Dedifferentiated amniotic fluid mesenchymal stem cell (primary cell): Measurements from ENCODE around the gene CPT1B.
"Not testable (repeated sequence)": the region's sequence is repeated elsewhere in the genome, so short reads cannot be mapped to it uniquely, and the experiment has no call there.

Experiments
- DNase-seq: peaks from one replicate; pipeline ENCODE4 v3.0.0-alpha.2; 2016; ENCODE audit errors: extremely low spot score

Gene CPT1B

GRCh38 chr22:50528682-50529415, 49.4 kb downstream of the CPT1B start:
- DNase-seq = no peak

GRCh38 chr22:50527921-50528681, 50.1 kb downstream of the CPT1B start:
- no peak for DNase-seq

GRCh38 chr22:50526834-50527801, 51.1 kb downstream of the CPT1B start:
- DNase-seq = no peak

GRCh38 chr22:50526108-50526833, 52.0 kb downstream of the CPT1B start:
- DNase-seq = peak; percentile 60

GRCh38 chr22:50525858-50526107, 52.4 kb downstream of the CPT1B start:
- DNase-seq = no peak

GRCh38 chr22:50525104-50525857, 52.9 kb downstream of the CPT1B start, which contains the start of gene SCO2:
SCO2 (minus strand) TSS chr22:50525598; CDS start chr22:50524411, 1,187 bp downstream.
- peak; percentile 95 for DNase-seq

- DNase-seq = no peak
Observed at GRCh38 chr22:50524676-50525103, 53.5 kb downstream of the CPT1B start.

GRCh38 chr22:50523806-50524675, 54.2 kb downstream of the CPT1B start:
- DNase-seq = no peak

- no peak for DNase-seq
Observed at GRCh38 chr22:50523458-50523805, 54.8 kb downstream of the CPT1B start.

- DNase-seq = no peak
Observed at GRCh38 chr22:50522806-50523438, 55.3 kb downstream of the CPT1B start.

GRCh38 chr22:50522208-50522805, 55.9 kb downstream of the CPT1B start:
- DNase-seq = no peak

GRCh38 chr22:50521710-50522109, 56.5 kb downstream of the CPT1B start:
- no peak for DNase-seq

GRCh38 chr22:50520826-50521453, 57.3 kb downstream of the CPT1B start:
- DNase-seq = no peak

GRCh38 chr22:50520184-50520583, 58.0 kb downstream of the CPT1B start:
- not testable (repeated sequence) for DNase-seq

GRCh38 chr22:50519151-50519550, 59.1 kb downstream of the CPT1B start:
- DNase-seq = no peak
